Urothelium cell line (cell line): ENCODE measurements around the gene C1orf210.

Experiments used
- DNase-seq: peaks from one replicate; pipeline ENCODE4 v3.0.0; 2011; ENCODE audit warnings: low spot score, mixed read lengths
- FAIRE-seq: peaks from 2 replicates; lab custom pipeline; 2011; peaks lifted over from hg19 to GRCh38; lab: Jason Lieb, UNC

C1orf210 gene

DNA sequence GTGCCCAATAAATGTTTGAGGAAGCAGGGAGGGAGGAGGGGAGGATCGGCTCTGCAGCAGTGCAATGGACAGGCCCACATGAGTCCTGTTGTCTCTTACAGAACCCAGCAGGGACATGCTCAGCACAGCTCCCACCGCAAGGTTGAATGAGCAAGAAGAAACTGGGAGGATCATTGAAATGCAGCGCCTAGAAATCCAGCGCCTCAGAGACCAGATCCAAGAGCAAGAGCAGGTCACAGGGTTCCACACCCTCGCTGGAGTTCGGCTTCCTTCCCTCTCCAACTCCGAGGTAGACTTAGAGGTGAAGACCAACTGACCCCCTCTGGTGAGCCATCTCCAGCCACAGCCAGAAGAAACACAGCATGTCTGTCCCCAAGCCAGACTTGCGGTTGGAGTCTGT, 31.5 kb downstream of the C1orf210 start:
- no peak for DNase-seq
- no peak for FAIRE-seq

- FAIRE-seq (peak; percentile 82), DNase-seq (no peak)
Measured at GRCh38 chr1:43253173-43253572, 32.2 kb downstream of the C1orf210 start.

DNA sequence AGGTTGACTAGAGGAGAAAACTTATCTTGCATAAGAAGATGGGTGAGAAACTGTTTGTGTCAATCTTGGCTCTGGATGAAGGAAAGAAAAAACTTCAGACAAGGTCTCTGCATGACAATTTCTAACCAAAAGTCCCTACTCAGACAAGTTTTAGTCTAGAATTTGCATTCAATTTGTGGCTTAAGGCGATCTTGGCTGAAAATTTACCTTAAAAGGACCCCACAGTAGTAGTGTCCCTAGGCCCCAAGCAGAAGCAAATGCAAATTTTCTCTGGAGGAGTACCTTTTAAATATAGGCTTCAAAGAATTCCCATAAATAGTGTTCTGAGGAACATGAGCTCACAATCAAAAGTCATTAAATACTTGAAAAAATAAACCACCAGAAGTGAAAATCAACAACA, 33.2 kb downstream of the C1orf210 start:
- FAIRE-seq: no peak
- no peak for DNase-seq

- FAIRE-seq: no peak
- DNase-seq: no peak
Measured at GRCh38 chr1:43251024-43251423, 34.4 kb downstream of the C1orf210 start.

DNA sequence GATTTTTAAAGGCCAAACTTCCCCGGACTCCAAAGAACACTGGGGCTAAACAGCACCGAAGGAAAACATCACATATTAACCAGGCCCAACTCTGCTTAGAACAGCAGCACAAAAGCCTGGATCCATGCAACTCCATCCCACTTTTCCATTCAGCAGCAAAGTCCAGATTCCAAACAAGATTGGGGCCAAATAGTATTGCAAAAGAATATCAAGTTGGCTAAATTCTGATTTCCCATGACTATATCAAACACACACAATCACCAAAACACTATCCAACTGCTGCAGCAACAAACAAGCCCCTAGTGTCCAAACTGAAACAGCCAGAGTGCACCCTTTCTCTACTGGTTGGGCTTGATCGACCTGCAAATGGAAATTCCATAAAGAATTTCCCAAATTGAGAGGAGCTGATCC, 35.0 kb downstream of the C1orf210 start:
- FAIRE-seq (peak; percentile 17), DNase-seq (no peak)

- no peak for DNase-seq
- FAIRE-seq: no peak
Measured at GRCh38 chr1:43247256-43247921, 38.0 kb downstream of the C1orf210 start.

DNA sequence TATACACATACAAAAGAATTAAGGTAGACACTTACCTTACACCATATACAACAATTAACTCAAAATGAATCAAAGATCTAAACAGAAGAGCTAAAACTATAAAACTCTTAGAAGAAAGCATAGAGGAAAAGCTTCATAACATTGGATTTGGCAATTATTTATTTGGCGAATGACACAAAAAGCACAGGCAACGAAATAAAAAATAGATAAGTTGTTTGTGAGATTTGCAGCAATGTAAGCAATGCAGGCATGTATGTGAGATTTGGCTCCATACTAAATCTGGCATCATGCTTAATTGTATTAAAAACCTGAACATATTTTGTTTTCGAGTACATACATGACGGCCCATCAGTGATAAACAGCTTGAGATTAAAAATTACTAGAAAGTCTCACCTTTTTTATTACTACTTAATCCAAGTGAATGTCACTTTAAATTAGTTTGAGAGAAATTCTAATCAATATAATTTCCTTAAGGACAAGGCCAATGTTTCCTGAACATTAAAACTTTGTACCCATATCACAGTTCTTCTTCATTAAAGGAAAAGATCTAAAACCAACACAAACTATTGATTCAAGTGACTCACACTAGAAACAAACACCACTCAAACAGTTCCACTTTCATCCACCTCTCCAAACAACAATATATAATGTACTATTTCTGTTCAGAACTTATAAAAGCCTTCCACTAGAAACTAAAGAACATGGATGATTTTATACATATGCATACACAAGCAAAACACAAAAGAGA, 38.7 kb downstream of the C1orf210 start:
- no peak for FAIRE-seq
- DNase-seq: no peak

DNA sequence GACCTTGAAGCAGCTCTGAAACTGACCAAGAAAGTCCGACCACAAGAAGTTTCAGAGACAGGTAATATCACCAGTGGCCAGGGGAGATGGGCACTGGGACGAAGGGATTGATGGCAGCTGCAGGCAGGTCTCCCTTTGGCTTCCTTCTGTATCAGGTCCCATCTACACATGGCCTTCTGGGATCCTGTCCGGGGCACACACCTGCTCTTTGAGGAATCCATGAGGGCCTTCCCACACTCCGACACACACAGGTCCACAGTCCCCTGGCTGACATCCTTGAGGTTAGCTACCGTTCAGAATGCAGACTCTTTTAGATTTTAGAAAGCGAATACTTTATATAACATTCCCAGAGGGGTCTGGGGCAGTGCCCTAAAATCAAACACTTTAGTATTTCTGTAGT, 42.1 kb downstream of the C1orf210 start:
- DNase-seq (no peak), FAIRE-seq (no peak)

DNA sequence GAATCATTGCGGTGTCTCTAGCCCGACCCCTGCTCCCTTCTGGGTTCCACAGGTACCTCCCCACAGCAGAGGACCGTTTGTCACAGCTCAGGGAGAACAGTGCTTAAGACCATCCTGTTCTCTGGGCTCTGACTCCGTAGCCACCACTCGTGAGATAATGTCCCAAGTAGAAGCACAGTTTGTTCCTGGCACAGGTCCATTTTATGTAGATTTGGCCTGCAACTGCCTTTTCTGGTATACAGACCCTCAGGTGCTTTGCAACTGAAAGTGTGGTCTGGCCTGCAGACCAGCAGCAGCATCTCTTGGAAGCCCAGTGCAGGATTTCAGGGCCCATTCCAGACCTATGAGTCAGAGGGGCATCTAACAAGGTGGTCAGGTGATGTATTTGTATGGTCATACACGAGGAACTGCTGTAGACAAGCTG, 44.0 kb downstream of the C1orf210 start:
- FAIRE-seq: peak; percentile 65
- peak; percentile 91 for DNase-seq

DNA sequence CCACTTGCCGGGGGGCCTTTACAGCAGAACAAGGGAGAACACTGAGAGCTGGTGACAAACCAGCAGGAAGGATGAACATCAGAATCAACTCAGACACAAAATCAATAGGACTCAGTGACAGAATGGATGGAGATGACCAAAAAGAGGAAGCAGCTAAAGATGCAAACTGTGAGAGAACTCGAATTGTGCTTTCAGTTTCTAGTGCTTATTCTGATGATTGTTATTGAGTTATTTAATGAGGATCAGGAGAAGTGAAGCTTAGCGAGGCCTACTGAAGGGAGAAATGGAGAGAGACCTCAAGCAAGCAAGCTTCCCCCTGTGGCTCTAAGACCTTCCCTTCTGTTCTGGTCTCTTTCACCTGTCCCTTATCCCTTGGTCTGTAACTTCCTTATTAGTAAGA, 45.9 kb downstream of the C1orf210 start:
- DNase-seq (no peak), FAIRE-seq (no peak)

- FAIRE-seq (no peak), DNase-seq (no peak)
Measured at GRCh38 chr1:43238991-43239469, 46.4 kb downstream of the C1orf210 start.

DNA sequence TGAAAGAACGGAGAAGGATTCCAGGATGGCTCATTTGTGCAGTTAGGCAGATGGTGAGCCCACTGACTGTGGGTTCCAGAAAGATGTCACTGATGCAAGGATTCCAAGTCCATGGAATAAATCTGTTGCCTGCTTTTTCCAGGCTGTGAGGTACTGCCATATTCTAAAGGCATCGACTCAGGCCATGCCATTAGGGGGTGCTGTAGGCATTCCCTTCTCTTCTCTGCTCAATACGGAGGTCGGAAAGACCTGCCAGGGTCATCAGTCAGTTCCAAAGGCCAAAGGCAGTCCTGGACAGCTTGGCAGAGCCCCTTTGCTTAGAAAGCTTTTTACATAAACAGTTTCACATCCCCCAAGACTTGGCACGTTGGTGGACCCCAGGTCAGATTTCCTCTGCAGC, 47.3 kb downstream of the C1orf210 start:
- FAIRE-seq (no peak), DNase-seq (peak; percentile 31)

- FAIRE-seq (no peak), DNase-seq (no peak)
Measured at GRCh38 chr1:43237121-43237520, 48.3 kb downstream of the C1orf210 start.

GRCh38 chr1:43235451-43236121, 49.8 kb downstream of the C1orf210 start:
- no peak for FAIRE-seq
- DNase-seq: no peak

- no peak for DNase-seq
- FAIRE-seq: no peak
Measured at GRCh38 chr1:43235040-43235439, 50.3 kb downstream of the C1orf210 start.

GRCh38 chr1:43234267-43234666, 51.1 kb downstream of the C1orf210 start:
- FAIRE-seq (no peak), DNase-seq (no peak)

- DNase-seq (no peak), FAIRE-seq (no peak)
Measured at GRCh38 chr1:43233631-43234030, 51.8 kb downstream of the C1orf210 start.

DNA sequence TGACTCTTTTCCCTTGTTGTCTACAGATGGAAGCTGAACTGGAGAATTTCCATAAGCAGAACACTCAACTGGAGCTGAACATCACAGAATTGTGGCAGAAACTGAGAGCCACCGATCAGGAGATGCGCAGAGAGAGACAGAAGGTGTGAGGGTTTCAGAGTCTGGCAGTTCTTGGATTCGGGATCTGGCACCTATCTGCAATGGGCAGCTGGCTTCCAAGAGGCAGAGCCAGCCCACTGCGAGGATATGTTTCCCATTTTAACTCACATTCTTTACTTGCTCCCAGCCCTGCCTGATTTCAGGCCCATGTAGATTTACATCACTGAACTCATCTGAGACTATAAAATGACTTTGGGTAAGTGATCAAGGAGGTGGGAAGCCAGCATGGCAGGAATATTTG, 52.9 kb downstream of the C1orf210 start:
- no peak for DNase-seq
- no peak for FAIRE-seq

GRCh38 chr1:43232074-43232473, 53.3 kb downstream of the C1orf210 start:
- no peak for FAIRE-seq
- peak; percentile 52 for DNase-seq
